AG09319 (cell line): ENCODE measurements around the gene GNAO1.

ENCODE experiments used
- DNase-seq: peaks from one replicate; pipeline ENCODE4 v3.0.0-alpha.2; 2010; ENCODE audit warnings: low read depth; ENCODE audit errors: extremely low read depth
- TF ChIP-seq, protein P1 (sequence below): IDR thresholded peaks from 2 replicates; pipeline ENCODE4 v1.5.1; 2011; ENCODE audit warnings: low read depth, mild to moderate bottlenecking, inconsistent platforms, low read length, moderate library complexity

GNAO1 gene

DNA sequence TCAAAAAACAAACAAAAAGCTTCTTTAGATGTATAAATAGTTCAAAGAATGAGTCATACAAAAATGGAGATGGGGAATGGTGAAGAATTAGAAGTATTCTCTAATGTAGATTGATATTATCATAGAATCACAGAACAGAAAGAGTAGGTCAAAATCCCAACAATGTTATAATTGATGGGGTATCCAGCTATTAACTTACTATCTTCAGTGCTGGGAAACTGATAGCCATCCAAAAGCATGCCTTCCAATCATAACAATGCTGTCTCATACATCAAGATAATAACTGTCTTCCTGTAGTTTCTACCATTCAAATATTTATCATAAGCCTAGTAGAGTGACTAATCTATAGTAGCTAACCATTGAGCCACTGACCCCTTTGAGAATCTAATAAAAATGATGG is 26.7 kb upstream of the GNAO1 start:
- DNase-seq, result no peak
- TF ChIP-seq, protein P1, sequence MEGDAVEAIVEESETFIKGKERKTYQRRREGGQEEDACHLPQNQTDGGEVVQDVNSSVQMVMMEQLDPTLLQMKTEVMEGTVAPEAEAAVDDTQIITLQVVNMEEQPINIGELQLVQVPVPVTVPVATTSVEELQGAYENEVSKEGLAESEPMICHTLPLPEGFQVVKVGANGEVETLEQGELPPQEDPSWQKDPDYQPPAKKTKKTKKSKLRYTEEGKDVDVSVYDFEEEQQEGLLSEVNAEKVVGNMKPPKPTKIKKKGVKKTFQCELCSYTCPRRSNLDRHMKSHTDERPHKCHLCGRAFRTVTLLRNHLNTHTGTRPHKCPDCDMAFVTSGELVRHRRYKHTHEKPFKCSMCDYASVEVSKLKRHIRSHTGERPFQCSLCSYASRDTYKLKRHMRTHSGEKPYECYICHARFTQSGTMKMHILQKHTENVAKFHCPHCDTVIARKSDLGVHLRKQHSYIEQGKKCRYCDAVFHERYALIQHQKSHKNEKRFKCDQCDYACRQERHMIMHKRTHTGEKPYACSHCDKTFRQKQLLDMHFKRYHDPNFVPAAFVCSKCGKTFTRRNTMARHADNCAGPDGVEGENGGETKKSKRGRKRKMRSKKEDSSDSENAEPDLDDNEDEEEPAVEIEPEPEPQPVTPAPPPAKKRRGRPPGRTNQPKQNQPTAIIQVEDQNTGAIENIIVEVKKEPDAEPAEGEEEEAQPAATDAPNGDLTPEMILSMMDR, result no peak

DNA sequence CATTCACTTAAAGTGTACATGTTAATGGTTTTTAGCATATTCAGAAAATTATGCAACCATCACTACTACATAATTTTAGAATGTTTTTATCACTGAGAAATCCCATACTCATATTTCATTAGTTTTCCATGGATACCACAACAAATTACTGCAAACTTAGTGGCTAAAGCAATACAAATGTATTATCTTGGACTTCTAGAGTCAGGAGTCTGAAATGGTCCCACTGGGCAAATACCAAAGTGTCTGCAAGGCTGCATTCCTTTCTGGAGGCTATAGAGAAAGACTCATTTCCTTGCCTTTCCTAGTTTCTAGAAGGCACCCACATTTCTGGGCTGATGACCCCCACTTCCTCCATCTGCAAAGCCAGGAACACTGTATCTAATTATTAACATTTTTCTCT is 16.9 kb upstream of the GNAO1 start:
- TF ChIP-seq, protein P1, result no peak
- DNase-seq, result no peak

DNA sequence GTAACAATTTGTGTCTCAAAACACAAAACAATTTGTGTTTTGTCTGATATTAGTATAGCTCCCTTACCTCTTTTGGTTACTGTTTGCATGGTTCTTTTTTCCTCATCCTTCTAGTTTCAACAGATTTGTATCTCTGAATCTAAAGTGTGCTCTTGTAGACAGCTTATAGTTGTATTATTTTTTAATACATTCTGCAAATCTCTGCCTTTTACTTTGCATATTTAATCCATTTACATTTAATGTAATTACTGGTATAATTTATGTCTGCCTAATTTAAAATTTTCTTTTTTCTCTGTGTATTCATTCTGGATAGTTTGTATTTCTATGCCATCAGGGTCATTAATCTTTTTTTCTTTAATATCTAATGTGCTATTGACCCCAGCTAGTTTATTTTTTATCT is 9.9 kb upstream of the GNAO1 start:
- TF ChIP-seq, protein P1, result no peak
- no peak for DNase-seq

DNA sequence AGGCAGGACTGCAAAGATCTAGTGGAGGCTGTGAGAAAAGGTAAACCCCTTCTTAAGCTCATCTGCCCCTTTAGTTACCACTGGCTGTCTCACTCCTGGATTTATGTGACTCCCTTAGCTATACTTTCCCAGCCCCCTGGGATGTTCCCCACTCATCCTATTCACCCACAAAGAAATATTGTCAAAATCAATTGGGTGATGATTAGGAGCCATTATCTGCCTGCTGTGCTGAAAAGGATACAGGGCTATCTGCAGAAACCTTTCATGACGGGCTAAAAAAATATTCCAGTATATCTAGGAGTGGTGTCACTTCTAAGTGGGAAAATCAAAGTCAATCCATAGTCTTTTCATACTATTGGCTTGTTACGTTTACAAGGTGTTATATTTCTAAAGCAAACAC is 8.0 kb upstream of the GNAO1 start:
- no peak for DNase-seq
- TF ChIP-seq, protein P1, result no peak

DNA sequence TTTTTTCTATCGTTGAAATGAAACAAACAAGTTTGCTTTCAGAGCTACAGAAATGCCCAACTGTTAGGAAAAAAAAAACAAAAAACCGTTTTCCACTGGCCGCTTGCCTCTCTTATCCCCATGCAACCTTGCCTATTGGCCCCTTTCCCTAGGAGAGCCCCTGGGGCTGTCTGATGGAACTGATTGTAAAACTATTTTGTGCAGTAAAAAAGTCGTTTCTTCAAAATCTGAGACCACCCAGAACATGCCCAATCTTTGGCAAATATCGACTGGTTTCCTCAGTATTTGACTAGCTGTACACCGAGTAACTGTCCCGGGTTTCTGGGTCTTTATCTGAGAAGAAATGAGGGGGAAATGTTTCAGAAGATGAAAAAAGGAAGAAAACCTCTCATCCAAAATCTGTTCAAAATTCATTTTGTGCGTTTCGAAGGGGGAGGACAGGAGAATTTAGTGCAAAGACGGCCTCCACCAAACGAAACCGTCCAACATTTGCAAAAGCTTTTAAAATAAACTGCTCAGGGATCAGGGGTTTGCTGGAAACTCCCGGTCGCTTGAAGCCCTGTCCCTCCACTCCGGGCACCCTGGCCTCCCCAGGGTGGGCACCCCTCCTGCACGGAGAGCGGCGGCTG is 1.1 kb upstream of the GNAO1 start:
- TF ChIP-seq, protein P1, result no peak
- no peak for DNase-seq

DNA sequence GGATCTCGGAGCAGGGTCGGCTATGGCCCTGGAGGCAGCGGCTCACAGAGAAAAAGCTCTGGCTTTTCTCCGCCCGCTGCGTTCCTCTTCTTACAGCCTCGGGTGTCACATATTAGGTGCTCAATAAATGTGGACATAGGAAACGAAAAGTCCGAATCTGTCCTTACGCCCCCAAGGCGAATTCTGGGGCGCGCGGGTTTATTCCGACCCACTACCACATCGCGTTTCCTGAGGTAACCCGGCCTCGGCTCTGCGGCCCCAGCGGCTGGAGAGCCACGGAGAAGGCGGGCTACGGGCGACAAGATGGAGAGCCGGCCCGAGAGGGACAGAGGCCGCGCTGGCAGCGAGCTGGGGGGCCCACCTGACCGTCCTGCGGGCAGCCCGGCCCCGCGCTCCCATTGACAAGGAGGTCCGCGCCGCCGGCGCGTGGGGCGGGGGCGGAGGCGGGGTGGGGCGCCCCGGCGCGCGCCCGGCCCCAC is 573 bp upstream of the GNAO1 start:
- no peak for DNase-seq
- TF ChIP-seq, protein P1, result no peak

DNA sequence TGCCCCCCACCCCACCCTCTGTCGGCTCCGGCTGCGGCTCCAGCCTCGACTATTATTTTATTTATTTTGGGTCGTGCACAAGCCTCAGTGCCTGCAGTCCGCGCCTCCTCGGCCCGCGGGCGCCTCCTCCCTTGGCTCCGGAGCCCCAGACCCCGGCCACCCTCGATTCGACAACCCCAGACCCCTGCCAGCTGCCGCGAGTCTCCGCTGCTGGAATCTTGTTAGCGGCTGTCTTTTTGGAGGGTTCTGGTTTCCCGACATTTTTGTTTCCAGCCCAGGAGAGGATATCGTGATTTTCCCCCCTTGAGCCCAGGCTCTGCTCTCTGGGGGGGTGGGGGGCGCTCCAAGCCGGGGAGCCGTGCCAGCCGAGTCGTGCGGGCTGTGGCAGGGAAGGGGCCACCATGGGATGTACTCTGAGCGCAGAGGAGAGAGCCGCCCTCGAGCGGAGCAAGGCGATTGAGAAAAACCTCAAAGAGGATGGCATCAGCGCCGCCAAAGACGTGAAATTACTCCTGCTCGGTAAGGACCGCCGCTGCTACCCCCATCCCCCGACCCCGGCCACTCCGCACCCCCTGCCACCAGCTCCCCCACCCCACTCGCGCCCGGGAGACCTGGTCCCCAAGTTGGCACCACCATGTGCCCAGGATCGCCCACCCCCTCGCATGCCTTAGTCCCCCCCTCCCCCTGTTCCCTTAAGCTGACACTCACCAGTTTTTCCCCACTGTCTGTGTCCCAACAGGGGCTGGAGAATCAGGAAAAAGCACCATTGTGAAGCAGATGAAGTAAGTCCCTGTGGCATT is 746 bp downstream of the GNAO1 start:
- TF ChIP-seq, protein P1, result no peak
- DNase-seq, result no peak
